ENCODE data around the gene ZIC5.

The ZIC5 gene

DNA sequence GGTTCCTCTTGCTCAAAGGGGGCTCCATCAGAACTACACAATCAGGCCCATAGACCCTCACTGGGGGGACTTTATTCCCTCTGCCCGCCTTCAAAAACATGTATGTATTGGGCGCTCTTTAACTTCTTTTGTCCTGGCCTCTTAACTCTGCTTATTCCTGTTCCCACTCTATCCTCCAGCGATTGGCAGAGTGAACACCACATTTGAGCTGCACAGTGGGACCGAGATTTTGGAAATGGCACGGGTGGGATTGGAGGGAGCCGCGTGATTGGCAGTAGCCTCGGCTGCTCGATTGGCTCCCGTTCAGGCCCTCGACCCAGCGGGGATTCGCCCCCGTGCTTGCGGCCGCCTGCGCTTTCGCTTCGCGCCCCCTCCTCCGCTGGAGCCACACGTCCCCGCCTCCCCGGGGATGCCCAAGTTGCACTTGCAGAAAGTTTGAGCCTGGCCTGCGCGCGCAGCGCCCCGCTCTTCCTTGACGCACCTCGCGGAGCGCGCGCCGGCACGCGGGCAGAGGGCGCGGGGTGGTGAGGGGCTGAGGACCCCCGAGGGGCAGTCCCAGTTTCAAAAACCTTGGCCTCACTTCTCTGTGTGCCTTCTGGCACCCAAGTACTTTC, at the start of gene ZIC5:
Gene ZIC5, minus strand, starts transcription at position 192 of the 614 bp plus-strand sequence. Its CDS starts 164 bp downstream, at position 28.
- DNase-seq (ENCODE audit: low read depth in 2 of 3, low spot score in 1 of 3): no peak

- DNase-seq (ENCODE audit: low read depth in 2 of 3, low spot score in 1 of 3): no peak
These were observed 48.3 kb upstream of the ZIC5 start for GRCh38 chr13:100019780-100020356.

DNA sequence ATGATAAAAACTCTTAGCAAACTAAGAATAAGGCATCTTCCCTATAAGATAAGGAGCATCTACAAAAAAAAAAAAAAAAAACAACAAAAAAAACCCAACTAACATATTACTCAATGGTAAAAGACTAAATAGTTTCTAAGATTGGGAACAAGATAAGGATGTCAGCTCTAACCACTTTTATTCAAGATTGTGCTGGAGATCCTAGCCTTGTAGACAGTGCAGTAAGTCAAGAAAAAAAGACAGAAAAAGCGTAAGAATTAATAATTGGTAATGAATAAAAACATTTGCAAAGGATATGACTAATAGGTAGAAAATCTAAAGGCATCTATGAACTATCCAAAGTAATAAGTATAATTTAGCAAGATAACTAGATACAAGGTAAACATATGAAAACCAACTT, 43.1 kb upstream of the ZIC5 start:
- DNase-seq (ENCODE audit: low read depth in 2 of 3, low spot score in 1 of 3): no peak

DNA sequence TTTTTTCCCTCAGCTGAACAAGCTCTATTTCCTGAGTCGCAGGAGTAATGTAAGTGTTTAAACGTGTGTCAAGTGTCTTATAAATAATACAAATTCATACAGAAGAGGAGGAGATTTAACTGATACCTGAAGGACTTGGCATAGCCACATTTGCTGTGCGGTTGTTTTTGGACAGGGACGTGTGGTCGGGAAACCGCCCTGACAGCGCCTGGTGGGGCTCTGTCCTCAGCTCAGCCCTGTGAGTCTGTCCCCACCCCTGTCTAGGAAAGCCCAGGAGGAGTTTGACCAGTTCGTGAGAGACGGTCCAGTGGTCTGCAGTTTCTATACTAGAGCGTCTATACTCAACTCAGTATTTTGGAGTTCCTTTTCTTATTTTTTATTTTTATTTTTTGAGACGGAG, 26.7 kb upstream of the ZIC5 start:
- no peak for DNase-seq (ENCODE audit: low read depth in 2 of 3, low spot score in 1 of 3)

GRCh38 chr13:99997702-99998214, 26.2 kb upstream of the ZIC5 start:
- DNase-seq (ENCODE audit: low read depth in 2 of 3, low spot score in 1 of 3): no peak

DNA sequence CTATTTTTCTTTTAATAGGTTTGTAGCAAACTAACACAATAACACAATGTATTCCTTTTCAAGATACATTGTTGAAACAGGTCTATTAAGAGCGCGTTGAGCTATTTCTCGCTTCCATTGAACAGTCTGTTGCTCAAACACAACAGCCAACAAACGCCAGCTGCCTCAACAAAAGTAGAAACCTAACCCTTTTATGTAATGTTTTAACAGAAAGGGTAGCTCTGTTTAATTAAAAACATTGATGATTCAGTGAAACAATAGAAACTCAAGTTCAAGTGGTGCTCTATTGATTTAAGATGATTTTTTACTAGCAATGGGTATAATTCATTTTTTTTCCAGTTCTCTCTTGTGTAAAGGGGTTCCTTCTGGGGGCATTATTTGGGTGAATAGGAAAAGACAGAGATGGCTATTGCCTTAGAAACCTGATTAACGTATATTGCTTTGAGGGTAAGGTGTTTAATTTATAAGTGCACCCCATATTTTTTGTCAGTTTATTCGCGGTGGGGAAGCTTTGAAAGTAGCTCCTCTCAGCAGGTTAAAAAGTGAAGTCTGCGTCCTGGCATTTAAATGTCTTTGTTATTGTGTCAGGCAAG, 24.9 kb upstream of the ZIC5 start:
- no peak for DNase-seq (ENCODE audit: low read depth in 2 of 3, low spot score in 1 of 3)

DNA sequence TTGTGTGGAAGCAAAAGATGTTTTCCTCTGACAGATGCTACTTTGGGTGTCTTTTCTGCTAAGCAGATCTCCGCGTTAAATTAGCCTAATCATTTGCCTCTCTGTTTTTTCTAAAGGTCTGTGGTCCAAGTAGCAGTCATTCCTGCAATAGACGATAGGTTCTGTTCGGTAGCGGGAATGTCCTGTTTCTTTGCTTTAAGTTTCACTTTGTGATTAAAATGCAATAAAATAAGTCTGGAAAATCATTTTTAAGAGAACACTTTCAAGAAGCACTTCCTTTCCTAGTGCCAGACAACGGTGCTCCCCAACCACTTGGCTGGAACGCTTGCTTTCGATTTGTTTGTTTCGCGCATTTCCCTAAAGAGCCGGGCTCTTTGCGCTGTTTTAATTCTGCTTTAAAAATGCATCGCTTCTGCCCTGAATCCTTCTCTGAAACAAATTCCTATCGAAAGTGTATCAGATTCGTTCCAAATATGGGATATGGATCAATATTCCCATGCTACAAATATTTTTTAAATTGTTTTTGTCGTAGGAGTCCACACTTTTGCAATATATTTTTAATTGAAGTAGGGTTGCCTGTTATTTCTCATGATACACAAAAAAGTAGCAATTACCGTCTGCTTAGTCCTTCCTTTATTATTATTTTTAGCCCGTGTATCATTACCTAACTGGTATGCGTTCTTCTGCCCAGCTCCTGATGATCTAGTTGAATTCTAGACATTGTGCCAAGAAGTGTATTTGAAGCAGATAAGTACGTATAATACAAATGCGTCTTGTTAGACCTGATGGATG, 24.2 kb upstream of the ZIC5 start:
- no peak for DNase-seq (ENCODE audit: low read depth in 2 of 3, low spot score in 1 of 3)

GRCh38 chr13:99995104-99995588, 23.6 kb upstream of the ZIC5 start:
- DNase-seq (ENCODE audit: low read depth in 2 of 3, low spot score in 1 of 3): no peak

GRCh38 chr13:99994638-99995020, 23.1 kb upstream of the ZIC5 start:
- no peak for DNase-seq (ENCODE audit: low read depth in 2 of 3, low spot score in 1 of 3)

DNA sequence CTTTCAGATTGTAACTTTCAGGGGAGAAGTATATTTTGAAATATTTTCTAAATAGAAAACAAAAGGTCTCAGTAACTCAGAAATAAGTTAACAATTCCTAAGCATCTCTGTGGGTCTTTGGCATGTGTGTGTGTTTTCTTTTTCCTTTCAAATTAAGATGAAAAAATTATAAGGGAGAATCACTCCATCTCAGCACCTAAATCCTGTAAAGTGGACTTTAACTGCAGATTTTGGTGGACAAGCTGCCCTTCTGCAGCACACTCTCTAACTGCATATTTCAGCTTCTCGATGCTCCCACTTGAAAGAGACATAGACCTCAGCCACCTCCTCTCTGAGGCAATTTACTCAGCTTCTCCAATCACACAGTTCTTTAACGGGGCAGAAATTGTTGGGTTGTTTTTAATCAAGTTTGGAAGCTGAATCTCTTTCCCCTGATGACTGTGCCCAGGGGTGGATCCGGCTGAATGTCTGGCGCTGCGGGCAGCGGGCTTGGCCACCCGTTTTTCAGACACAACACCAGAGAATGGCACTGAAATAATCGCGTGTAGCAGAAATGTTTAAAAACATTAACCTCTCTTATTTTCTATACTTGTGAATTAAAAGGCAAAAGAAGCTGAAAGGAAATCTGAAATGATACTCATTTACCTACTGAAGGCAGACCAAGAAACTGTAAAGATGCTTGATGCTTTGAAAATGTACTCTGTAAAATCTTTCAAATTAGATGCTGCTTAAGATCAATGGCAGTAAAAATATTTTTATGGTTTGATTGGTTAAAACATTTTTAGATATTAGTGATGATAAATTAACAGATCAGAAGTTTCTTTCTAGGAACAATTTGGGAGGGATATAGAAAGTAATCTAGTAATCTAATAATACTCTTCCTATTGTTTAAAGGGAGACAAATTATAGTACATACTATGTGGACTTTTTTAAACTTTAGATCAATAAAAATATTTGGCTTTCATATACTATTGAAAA, 22.4 kb upstream of the ZIC5 start:
- no peak for DNase-seq (ENCODE audit: low read depth in 2 of 3, low spot score in 1 of 3)

DNA sequence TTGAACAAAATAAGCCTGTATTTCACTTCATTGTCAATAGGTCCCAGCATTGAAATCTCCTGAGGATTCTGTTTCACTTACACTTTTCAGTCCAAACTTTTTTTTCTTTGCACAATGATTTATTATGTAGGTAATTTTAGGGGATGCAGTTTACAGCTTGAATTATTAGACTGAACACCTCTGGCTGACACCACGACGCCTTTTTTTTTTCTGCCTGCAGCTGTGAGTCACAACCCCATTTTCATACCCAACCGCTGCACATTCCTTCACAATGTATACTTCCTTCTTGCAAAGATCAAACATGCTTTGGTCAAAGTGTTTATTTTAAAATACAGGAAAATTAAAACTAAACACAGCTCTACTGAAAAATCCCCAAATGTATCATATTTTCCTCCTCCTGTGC, 21.4 kb upstream of the ZIC5 start:
- DNase-seq (ENCODE audit: low read depth in 2 of 3, low spot score in 1 of 3): no peak

DNA sequence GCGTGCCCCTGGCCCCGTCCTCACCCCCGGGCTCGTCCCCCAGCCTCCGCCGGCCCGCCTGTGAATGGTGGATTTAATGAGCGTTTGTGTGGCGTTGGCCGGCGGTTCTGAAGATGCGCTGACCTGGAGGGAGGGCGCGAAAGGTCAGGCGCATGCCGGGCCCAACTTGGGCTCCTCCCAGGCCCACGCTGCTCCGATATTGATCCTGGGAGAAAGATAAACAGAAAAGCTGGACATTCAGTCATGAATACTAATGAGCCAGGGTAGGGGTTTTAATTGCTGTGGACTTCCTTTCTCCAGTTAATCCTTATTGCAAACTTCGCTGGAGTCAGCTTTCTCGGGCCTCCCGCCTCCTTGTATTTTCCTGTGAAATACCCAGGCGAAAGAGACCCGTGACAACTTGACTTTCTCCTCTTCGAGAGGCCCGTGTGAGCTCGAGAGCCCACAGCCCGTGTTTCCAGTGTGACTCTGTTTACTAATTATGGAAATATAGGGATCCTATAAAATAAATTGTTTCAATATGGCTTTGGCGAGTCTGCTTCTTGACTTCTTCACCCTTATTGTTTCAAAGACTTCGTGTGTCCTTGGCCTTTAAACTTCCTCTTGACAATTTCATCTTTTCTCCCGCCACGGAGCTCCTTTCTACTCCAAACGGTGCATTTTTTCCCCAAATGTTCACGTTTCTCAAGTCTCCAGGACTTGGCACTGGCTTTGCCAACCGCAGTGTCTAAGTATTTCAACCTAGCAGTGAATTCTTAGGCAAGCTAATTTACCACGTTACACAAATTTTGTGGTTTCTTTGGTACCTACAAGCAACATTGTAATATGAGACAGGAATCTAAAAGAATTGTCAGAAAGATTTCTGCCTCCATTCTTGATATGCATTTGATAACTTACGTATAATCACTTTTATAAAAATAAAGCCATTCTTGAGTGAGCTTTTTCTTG, 20.5 kb upstream of the ZIC5 start:
- DNase-seq (ENCODE audit: low read depth in 2 of 3, low spot score in 1 of 3): no peak

- DNase-seq (ENCODE audit: low read depth in 2 of 3, low spot score in 1 of 3): no peak
These were observed 19.7 kb upstream of the ZIC5 start for GRCh38 chr13:99991013-99991827.

GRCh38 chr13:99990126-99990977, 18.8 kb upstream of the ZIC5 start:
- no peak for DNase-seq (ENCODE audit: low read depth in 2 of 3, low spot score in 1 of 3)

GRCh38 chr13:99989276-99990125, 17.9 kb upstream of the ZIC5 start:
- no peak for DNase-seq (ENCODE audit: low read depth in 2 of 3, low spot score in 1 of 3)

GRCh38 chr13:99988529-99989275, 17.1 kb upstream of the ZIC5 start:
- DNase-seq (ENCODE audit: low read depth in 2 of 3, low spot score in 1 of 3): no peak
